GM10847 (cell line): ENCODE measurements around the gene ADAMTSL5.

Source experiments
- POLR2A ChIP-seq: IDR thresholded peaks from 2 replicates; pipeline ENCODE4 v1.6.1; 2011; ENCODE audit not compliant: insufficient read length; ENCODE audit errors: extremely low read depth

ADAMTSL5 gene, protein sequence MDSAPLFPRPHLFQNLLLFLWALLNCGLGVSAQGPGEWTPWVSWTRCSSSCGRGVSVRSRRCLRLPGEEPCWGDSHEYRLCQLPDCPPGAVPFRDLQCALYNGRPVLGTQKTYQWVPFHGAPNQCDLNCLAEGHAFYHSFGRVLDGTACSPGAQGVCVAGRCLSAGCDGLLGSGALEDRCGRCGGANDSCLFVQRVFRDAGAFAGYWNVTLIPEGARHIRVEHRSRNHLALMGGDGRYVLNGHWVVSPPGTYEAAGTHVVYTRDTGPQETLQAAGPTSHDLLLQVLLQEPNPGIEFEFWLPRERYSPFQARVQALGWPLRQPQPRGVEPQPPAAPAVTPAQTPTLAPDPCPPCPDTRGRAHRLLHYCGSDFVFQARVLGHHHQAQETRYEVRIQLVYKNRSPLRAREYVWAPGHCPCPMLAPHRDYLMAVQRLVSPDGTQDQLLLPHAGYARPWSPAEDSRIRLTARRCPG

DNA sequence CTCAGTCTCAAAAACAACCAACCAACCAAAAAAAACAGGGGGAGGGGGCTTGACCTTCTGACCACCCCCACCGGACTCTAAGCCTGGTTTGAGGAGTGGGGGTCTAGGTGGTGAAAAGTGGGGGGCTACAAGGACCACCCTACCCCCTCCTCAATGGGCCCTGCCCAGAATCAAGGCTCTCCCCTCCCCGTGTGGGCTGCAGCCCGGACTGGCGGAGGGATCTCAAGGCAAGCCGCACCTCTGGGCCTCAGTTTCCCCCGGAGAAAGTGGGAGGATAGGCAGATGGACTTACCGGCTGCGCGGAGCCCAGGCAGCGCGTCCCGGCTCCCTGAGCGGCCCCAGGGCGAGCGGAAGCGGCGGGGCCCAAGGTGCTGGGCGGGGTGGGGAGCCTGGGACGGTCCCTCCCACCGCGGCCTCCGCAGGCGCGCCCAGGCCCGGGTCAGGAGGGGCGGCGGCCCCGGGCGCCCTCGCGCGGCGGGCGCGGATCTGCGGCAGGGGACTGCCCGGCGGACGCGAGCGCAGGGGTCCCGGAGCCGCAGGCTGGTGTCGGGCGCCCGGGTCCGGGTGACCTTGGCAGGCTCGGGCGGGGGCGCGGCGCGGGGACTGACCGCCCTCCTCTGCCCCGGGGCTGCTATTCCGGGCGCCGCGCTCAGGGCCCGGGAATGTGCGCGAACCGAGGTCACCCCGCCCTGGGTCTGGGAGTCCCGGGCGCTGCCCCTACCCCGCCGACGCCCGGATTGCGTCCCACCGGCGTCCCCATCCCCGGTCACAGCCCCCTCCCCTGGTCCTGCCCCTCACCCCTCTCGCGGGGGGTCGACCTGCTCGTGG is at the start of gene ADAMTSL5:
Gene ADAMTSL5 (minus strand): TSS at position 349 of the 828 bp plus-strand sequence. CDS start 2,076 bp downstream, outside the sequence.
- no peak for TF ChIP-seq POLR2A

GRCh38 chr19:1561236-1561842 is 48.5 kb upstream of the ADAMTSL5 start:
- no peak for TF ChIP-seq POLR2A

DNA sequence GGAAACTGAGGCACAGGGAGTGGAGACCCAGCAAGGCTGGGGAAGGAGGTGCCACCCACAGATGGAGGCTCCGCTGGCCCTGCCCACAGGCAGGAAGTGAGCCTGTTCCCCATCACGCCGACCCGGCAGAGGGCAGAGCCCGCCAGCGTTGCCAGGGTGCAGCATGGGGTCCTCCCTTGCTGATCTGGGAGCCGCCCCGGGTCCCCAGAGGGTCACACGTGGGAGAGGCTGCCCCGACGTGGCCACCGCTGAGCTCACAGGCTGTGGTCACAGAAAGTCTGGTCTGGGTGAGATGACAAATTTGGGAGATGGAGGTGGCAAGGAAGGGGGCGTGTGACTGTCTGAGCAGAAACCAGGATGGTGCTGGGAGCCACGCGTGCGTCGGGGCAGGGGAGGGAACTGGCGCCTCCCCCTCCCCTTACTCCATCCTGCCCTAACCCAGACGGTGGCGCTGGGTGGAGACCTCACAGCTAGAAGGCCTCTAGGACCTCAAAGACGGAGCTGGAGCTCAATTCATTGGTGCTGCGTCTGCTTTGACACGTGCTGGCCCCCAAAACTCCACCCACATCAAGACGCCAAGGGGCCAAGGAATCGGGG is 47.6 kb upstream of the ADAMTSL5 start:
- no peak for TF ChIP-seq POLR2A

- TF ChIP-seq POLR2A, result no peak
These were observed 45.7 kb upstream of the ADAMTSL5 start for GRCh38 chr19:1558552-1558951.

- no peak for TF ChIP-seq POLR2A
These were observed 43.7 kb upstream of the ADAMTSL5 start for GRCh38 chr19:1556390-1557070.

- TF ChIP-seq POLR2A, result no peak
These were observed 42.9 kb upstream of the ADAMTSL5 start for GRCh38 chr19:1555487-1556389.

GRCh38 chr19:1554968-1555367 is 42.1 kb upstream of the ADAMTSL5 start:
- no peak for TF ChIP-seq POLR2A

GRCh38 chr19:1553415-1553814 is 40.6 kb upstream of the ADAMTSL5 start:
- TF ChIP-seq POLR2A, result no peak

- TF ChIP-seq POLR2A, result no peak
These were observed 38.5 kb upstream of the ADAMTSL5 start for GRCh38 chr19:1551068-1552040.

GRCh38 chr19:1549332-1549945 is 36.6 kb upstream of the ADAMTSL5 start:
- TF ChIP-seq POLR2A, result no peak

GRCh38 chr19:1540365-1540925 is 27.6 kb upstream of the ADAMTSL5 start:
- no peak for TF ChIP-seq POLR2A

DNA sequence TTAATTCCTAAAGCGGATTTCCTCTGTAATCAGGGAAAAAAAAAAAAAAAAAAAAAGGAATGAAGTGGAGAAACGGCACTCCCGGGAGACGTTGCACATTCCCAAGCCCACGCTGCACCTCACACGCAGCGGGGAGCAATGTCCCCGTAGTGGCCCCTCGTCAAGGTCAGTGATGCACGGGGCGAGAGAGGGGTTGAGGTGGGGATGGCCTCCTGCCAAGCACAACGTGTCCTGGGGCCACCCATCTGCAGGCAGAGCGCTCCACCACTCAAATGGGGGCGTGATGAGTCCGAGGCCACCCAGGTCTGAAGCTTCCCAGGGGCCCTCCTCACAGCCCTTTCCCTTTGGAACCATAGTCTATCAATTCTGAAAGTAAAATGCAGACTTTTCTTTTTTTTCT is 26.2 kb upstream of the ADAMTSL5 start:
- no peak for TF ChIP-seq POLR2A
